HCT116 (cell line): ENCODE data around the gene MCC. TPM values are rescaled to one million over a fixed set of nuclear protein-coding genes. Genes with fewer than 3 reads are reported as not detected.

Experiments
- ATAC-seq: fragments of 200-7000 bp; cut with Tn5 transposase; 2 replicates; pipeline ENCODE4 v1.9.1; 2020; ENCODE audit warnings: mild to moderate bottlenecking, moderate library complexity
- BruUV-seq: library from RNA; stranded (reverse); fragments of 400-500 nt; replicated peaks from 2 replicates; lab custom pipeline; 2021; lab: Mats Ljungman, UMichigan
- CTCF ChIA-PET: fragments of 300-600 bp; sonication (Branson Sonifier 250); formaldehyde crosslinking; loops from one replicate; lab custom pipeline; 2021; ENCODE audit warnings: antibody characterized with exemption; lab: Charles Lee
- POLR2A ChIA-PET: fragments of 300-600, 350-600 bp; sonication (Branson Sonifier 250); formaldehyde crosslinking; loops from one replicate; lab custom pipeline; 2021; ENCODE audit warnings: antibody characterized with exemption; lab: Charles Lee
- RAD21 ChIA-PET, 2 experiments: fragments of 300-600 bp; sonication (Branson Sonifier 250); formaldehyde crosslinking; loops; one replicate each; lab custom pipeline; 2023; ENCODE audit warnings: low total read pairs in 2 of 2; ENCODE audit not compliant: uncharacterized antibody in 2 of 2, unreplicated experiment in 2 of 2, low non-redundant PET in 1 of 2; lab: Charles Lee
- DNase-seq: peaks from one replicate; pipeline ENCODE4 v3.0.0-alpha.2; 2010; ENCODE audit warnings: low read depth, low spot score
- H2AFZ ChIP-seq: fragments of 200-600 bp; shearing (Covaris generic), sonication (generic); 2 replicates; pipeline ENCODE4 v1.6.1; 2017; ENCODE audit warnings: low read depth, mixed run types, mixed read lengths, antibody characterized with exemption, low read length; ENCODE audit not compliant: poor library complexity, severe bottlenecking
- H3K27ac ChIP-seq: 2 replicates; pipeline ENCODE4 v1.5.1; 2012; ENCODE audit warnings: low read depth, low read length
- H3K27me3 ChIP-seq: fragments of 200-600 bp; sonication (generic); 2 replicates; pipeline ENCODE4 v1.6.1; 2016; ENCODE audit warnings: mixed run types, low read length, mixed read lengths; ENCODE audit not compliant: insufficient read depth
- H3K36me3 ChIP-seq, 2 experiments: fragments of 200-500 bp in 1 of 2; fragments of 200-600 bp in 1 of 2; sonication (Bioruptor generic) in 1 of 2; sonication (generic) in 1 of 2; 2 replicates each; pipeline versions ENCODE4 v1.5.1 to v1.6.1; 2014 to 2016; ENCODE audit warnings: low read length in 2 of 2, inconsistent platforms in 1 of 2, mixed read lengths in 1 of 2, mixed run types in 1 of 2; ENCODE audit not compliant: insufficient read depth in 2 of 2, control insufficient read depth in 1 of 2
- H3K4me1 ChIP-seq, 2 experiments: fragments of 200-600 bp in 1 of 2; sonication (generic) in 1 of 2; 2 replicates each; pipeline versions ENCODE4 v1.5.1 to v1.6.1; 2012 to 2017; ENCODE audit warnings: low read length in 2 of 2, inconsistent platforms in 1 of 2, mild to moderate bottlenecking in 1 of 2, mixed read lengths in 1 of 2, mixed run types in 1 of 2, moderate library complexity in 1 of 2; ENCODE audit not compliant: insufficient read depth in 2 of 2, control insufficient read depth in 1 of 2
- H3K4me2 ChIP-seq: fragments of 200-600 bp; sonication (generic); 2 replicates; pipeline ENCODE4 v1.6.1; 2017; ENCODE audit warnings: mixed run types, low read length, mixed read lengths
- H3K4me3 ChIP-seq, 2 experiments: fragments of 200-600 bp in 1 of 2; sonication (generic) in 1 of 2; replicated peaks in 1 of 2; 2 replicates each; pipeline ENCODE4 v1.5.1; 2011 to 2016; ENCODE audit warnings: low read length in 2 of 2, control low read depth in 1 of 2, low read depth in 1 of 2, mild to moderate bottlenecking in 1 of 2, mixed read lengths in 1 of 2, mixed run types in 1 of 2
- H3K79me2 ChIP-seq: fragments of 200-600 bp; sonication (generic); 2 replicates; pipeline ENCODE4 v1.6.1; 2017; ENCODE audit warnings: mild to moderate bottlenecking, mixed run types, low read length, moderate library complexity, mixed read lengths; ENCODE audit not compliant: insufficient read depth
- H3K9ac ChIP-seq: fragments of 200-600 bp; sonication (generic); 2 replicates; pipeline ENCODE4 v1.6.1; 2016; ENCODE audit warnings: low read length, mixed read lengths
- H3K9me2 ChIP-seq: fragments of 200-600 bp; sonication (generic), shearing (Covaris generic); 2 replicates; pipeline ENCODE4 v1.6.1; 2017; ENCODE audit warnings: mixed run types, mild to moderate bottlenecking, moderate library complexity; ENCODE audit not compliant: insufficient read depth
- H3K9me3 ChIP-seq, 2 experiments: fragments of 200-500 bp in 1 of 2; fragments of 200-600 bp in 1 of 2; sonication (Bioruptor generic) in 1 of 2; sonication (generic) in 1 of 2; 2 replicates each; pipeline ENCODE4 v1.6.1; 2014 to 2017; ENCODE audit warnings: low read length in 2 of 2, mixed read lengths in 2 of 2, inconsistent platforms in 1 of 2, low read depth in 1 of 2, mild to moderate bottlenecking in 1 of 2, mixed run types in 1 of 2, moderate library complexity in 1 of 2; ENCODE audit not compliant: control insufficient read depth in 1 of 2, insufficient read depth in 1 of 2
- H4K20me1 ChIP-seq: fragments of 200-600 bp; sonication (generic), shearing (Covaris generic); 2 replicates; pipeline ENCODE4 v1.6.1; 2017; ENCODE audit warnings: mixed run types, mild to moderate bottlenecking, moderate library complexity; ENCODE audit not compliant: insufficient read depth
- CBX3 ChIP-seq: IDR thresholded peaks from 2 replicates; pipeline ENCODE4 v1.6.1; 2012; ENCODE audit warnings: low read depth
- CEBPB ChIP-seq: IDR thresholded peaks from 2 replicates; pipeline ENCODE4 v1.6.1; 2012; ENCODE audit warnings: low read depth
- EGR1 ChIP-seq: IDR thresholded peaks from 2 replicates; pipeline ENCODE4 v1.6.1; 2012; ENCODE audit warnings: low read depth
- EZH2 ChIP-seq: fragments of 200-600 bp; sonication (generic); IDR thresholded peaks from 2 replicates; pipeline ENCODE4 v1.6.1; 2017; ENCODE audit warnings: antibody characterized with exemption, mixed run types
- EZH2phosphoT487 ChIP-seq: fragments of 200-600 bp; IDR thresholded peaks from 2 replicates; pipeline ENCODE4 v1.6.1; 2018; ENCODE audit warnings: antibody characterized with exemption, borderline replicate concordance
- JUND ChIP-seq: IDR thresholded peaks from 2 replicates; pipeline ENCODE4 v1.6.1; 2012
- RAD21 ChIP-seq: IDR thresholded peaks from 2 replicates; pipeline ENCODE4 v1.6.1; 2012; ENCODE audit warnings: low read depth, mild to moderate bottlenecking
- YY1 ChIP-seq: IDR thresholded peaks from 2 replicates; pipeline ENCODE4 v1.6.1; 2011; ENCODE audit warnings: low read length, low read depth, moderate library complexity, mild to moderate bottlenecking; ENCODE audit not compliant: insufficient replicate concordance; ENCODE audit errors: extremely low read depth
- intact Hi-C: fragments of 100-400 bp; cut with micrococcal nuclease; formaldehyde crosslinking; loops from 2 replicates; pipeline ENCODE4 v1.10.0; 2022
- total RNA-seq: library from RNA; stranded (reverse); gene quantifications from one replicate; pipeline ENCODE4 v1.2.1, GENCODE V29; 2021; ENCODE audit not compliant: unreplicated experiment
- TF ChIP-seq, protein P1 (sequence below): IDR thresholded peaks from 2 replicates; pipeline ENCODE4 v1.6.1; 2012

The MCC gene
- total RNA-seq, 1 experiment from 2014 or later, result 20.1 TPM

DNA sequence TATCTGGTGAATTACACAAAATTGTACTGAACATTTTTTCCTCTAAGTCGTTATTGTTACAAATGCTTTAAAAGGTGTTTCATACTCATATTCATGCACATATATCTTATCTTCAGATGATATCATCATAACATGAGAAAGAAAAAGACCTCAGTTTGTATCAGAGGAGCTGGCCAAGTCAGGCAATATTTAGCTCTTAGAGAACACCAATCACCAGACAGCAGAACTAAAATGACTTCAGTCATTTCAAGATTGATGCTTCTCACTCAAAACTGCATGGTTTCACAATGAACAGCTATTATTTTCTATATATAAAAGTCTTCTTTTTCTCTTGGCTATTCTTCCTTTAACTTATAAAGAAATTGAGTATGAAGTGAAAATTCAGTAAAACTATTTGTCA, 98.0 kb downstream of the MCC start:
- no peak overlapping the region for H3K9ac ChIP-seq
- no peak overlapping the region for H3K4me2 ChIP-seq
- H3K79me2 ChIP-seq, result no peaks in the 10 kb centered on the region
- no TSS peak for BruUV-seq
- H3K27me3 ChIP-seq, result no peaks in the 10 kb centered on the region
- POLR2A ChIA-PET, result no interaction called here
- no peak overlapping the region for H3K4me3 ChIP-seq
- CTCF ChIA-PET, result interaction anchor here (1.3 kb wide), 1 partner anchor 11 kb away, joined by 3 read pairs; no protein-coding TSS in a partner anchor
- intact Hi-C loops, result no loop called here
- TF ChIP-seq, protein P1, sequence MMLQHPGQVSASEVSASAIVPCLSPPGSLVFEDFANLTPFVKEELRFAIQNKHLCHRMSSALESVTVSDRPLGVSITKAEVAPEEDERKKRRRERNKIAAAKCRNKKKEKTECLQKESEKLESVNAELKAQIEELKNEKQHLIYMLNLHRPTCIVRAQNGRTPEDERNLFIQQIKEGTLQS, result no peak
- TF ChIP-seq EZH2phosphoT487, result no peak
- no peak for TF ChIP-seq EGR1
- no peak for TF ChIP-seq CBX3
- TF ChIP-seq RAD21, result no peak
- no peak for TF ChIP-seq CEBPB
- no peak for TF ChIP-seq EZH2
- no peaks in the 10 kb centered on the region for H3K9me3 ChIP-seq
- DNase-seq, result no peak
- no peak overlapping the region for H2AFZ ChIP-seq
- H3K9me2 ChIP-seq, result no peaks in the 10 kb centered on the region
- no peaks in the 10 kb centered on the region for H4K20me1 ChIP-seq
- H3K4me1 ChIP-seq, result no peaks in the 10 kb centered on the region
- RAD21 ChIA-PET, result no interaction called here
- no peak for ATAC-seq
- H3K27ac ChIP-seq, result no peak overlapping the region
- H3K36me3 ChIP-seq, result no peaks in the 10 kb centered on the region

DNA sequence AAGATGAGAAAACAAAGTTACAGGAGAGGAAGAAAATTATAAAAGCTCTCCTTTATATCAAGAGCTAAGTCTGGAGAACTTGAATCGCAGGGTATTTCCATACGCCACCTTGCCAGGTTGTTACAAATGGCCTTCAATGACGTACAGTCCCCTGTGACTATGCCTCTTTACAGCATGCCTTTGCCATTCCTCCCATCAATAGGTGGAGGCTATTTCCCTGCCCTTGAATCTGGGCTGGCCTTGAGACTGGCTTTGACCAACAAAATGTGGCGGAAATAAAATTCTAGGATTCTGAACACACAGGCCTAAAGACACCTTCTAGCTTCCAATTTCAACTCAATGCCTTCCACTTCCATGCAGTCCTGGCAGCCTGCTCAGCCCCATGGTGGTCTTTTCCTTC, 99.1 kb downstream of the MCC start:
- no peaks in the 10 kb centered on the region for H3K79me2 ChIP-seq
- H3K36me3 ChIP-seq, result no peaks in the 10 kb centered on the region
- H2AFZ ChIP-seq, result no peak overlapping the region
- ChIA-PET CTCF (interaction anchor here (1.2 kb wide), 1 partner anchor 9 kb away, joined by 4 read pairs; no protein-coding TSS in a partner anchor), POLR2A (no interaction called here), RAD21 (no interaction called here)
- intact Hi-C loops, result no loop called here
- H3K9ac ChIP-seq, result no peak overlapping the region
- H3K27me3 ChIP-seq, result no peaks in the 10 kb centered on the region
- H3K4me3 ChIP-seq, result no peak overlapping the region
- no peaks in the 10 kb centered on the region for H3K9me2 ChIP-seq
- no peak for DNase-seq
- H3K4me2 ChIP-seq, result no peak overlapping the region
- no peak for ATAC-seq
- no peak overlapping the region for H3K27ac ChIP-seq
- BruUV-seq, result no TSS peak
- TF ChIP-seq, protein P1, result no peak
- TF ChIP-seq YY1 (no peak), CEBPB (no peak), JUND (no peak)
- H3K4me1 ChIP-seq, result no peaks in the 10 kb centered on the region
- no peaks in the 10 kb centered on the region for H4K20me1 ChIP-seq
- no peaks in the 10 kb centered on the region for H3K9me3 ChIP-seq
